Gastrocnemius medialis (tissue), 4 donors: ENCODE measurements around the gene THRB.

Experiments
- POLR2A ChIP-seq, 2 donors: fragments of 450-650 bp; IDR thresholded peaks; one replicate each; pipeline ENCODE4 v1.6.1; 2017; ENCODE audit warnings: antibody characterized with exemption in 2 of 2, mild to moderate bottlenecking in 2 of 2, moderate library complexity in 2 of 2
- TF ChIP-seq, protein P1 (sequence below), 5 experiments: fragments of 450-650 bp in 3 of 5; fragments of 200-600 bp in 2 of 5; sonication (generic) in 2 of 5; IDR thresholded peaks in 4 of 5; conservative IDR thresholded peaks in 1 of 5; 1 replicate in 4 of 5; 2 replicates in 1 of 5; pipeline ENCODE4 v1.5.1; 2016 to 2019; ENCODE audit warnings: antibody characterized with exemption in 5 of 5, mild to moderate bottlenecking in 3 of 5, moderate library complexity in 3 of 5

GRCh38 chr3:24133942-24134341, 360.7 kb downstream of the THRB start:
- TF ChIP-seq, protein P1, sequence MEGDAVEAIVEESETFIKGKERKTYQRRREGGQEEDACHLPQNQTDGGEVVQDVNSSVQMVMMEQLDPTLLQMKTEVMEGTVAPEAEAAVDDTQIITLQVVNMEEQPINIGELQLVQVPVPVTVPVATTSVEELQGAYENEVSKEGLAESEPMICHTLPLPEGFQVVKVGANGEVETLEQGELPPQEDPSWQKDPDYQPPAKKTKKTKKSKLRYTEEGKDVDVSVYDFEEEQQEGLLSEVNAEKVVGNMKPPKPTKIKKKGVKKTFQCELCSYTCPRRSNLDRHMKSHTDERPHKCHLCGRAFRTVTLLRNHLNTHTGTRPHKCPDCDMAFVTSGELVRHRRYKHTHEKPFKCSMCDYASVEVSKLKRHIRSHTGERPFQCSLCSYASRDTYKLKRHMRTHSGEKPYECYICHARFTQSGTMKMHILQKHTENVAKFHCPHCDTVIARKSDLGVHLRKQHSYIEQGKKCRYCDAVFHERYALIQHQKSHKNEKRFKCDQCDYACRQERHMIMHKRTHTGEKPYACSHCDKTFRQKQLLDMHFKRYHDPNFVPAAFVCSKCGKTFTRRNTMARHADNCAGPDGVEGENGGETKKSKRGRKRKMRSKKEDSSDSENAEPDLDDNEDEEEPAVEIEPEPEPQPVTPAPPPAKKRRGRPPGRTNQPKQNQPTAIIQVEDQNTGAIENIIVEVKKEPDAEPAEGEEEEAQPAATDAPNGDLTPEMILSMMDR (IDR thresholded peaks at IDR 0.05 in 4 of 5, conservative IDR thresholded peaks at IDR 0.05 in 1 of 5): no peak
- no peak for TF ChIP-seq POLR2A (IDR thresholded peaks at IDR 0.05)
